Prostate gland (tissue), 2 donors: Measurements from ENCODE around the gene CHN1. TPM values are rescaled to one million over a fixed set of nuclear protein-coding genes. Genes with fewer than 3 reads are reported as not detected.

ENCODE experiments used
- DNase-seq: peaks from one replicate; pipeline ENCODE4 v3.0.0-alpha.2; 2019; ENCODE audit warnings: low spot score
- H3K27ac ChIP-seq, 2 donors: fragments of 200-600 bp; sonication (generic); 2 replicates each; pipeline ENCODE4 v1.5.1; 2017 to 2019
- H3K27me3 ChIP-seq: fragments of 200-600 bp; sonication (generic); replicated peaks from 2 replicates; pipeline ENCODE4 v1.5.1; 2019; ENCODE audit not compliant: insufficient read depth
- H3K36me3 ChIP-seq, 2 donors: fragments of 200-600 bp; sonication (generic); 1 replicate in 1 of 2; 2 replicates in 1 of 2; pipeline versions ENCODE4 v1.5.1 to v1.8.1; 2017 to 2019
- H3K4me1 ChIP-seq: fragments of 200-600 bp; sonication (generic); replicated peaks from 2 replicates; pipeline ENCODE4 v1.5.1; 2019
- H3K4me3 ChIP-seq, 2 donors: fragments of 200-600 bp; sonication (generic); 2 replicates each; pipeline ENCODE4 v1.5.1; 2017 to 2019
- H3K9me3 ChIP-seq: fragments of 200-600 bp; sonication (generic); 2 replicates; pipeline ENCODE4 v1.5.1; 2017
- CTCF ChIP-seq, 4 experiments: fragments of 200-600 bp in 2 of 4; fragments of 450-650 bp in 2 of 4; sonication (generic) in 2 of 4; IDR thresholded peaks; 1 replicate in 3 of 4; 2 replicates in 1 of 4; pipeline ENCODE4 v1.5.1; 2016 to 2019; ENCODE audit warnings: antibody characterized with exemption in 4 of 4, mild to moderate bottlenecking in 2 of 4, moderate library complexity in 2 of 4
- POLR2A ChIP-seq: fragments of 450-650 bp; IDR thresholded peaks from one replicate; pipeline ENCODE4 v1.6.1; 2016; ENCODE audit warnings: antibody characterized with exemption, mild to moderate bottlenecking
- POLR2AphosphoS5 ChIP-seq: sonication (generic); formaldehyde crosslinking; IDR thresholded peaks from one replicate; pipeline ENCODE4 v1.6.1; 2017; ENCODE audit warnings: antibody characterized with exemption
- WGBS: methylation state at CpG from one replicate; pipeline ENCODE4 v1.1.5; 2018; 5-methylcytosine and 5-hydroxymethylcytosine counted together
- intact Hi-C: fragments of 100-400 bp; cut with DNase I; formaldehyde crosslinking; loops from one replicate; pipeline ENCODE4 v1.14.2; 2022
- total RNA-seq, 2 donors: library from RNA; depleted of rRNA; stranded (reverse); fragments of >200 nt; gene quantifications; one replicate each; pipeline ENCODE4 v1.1.0, GENCODE V29; 2016

CHN1 gene
- total RNA-seq, 2 donors from 2014 or later = 7.8 to 20.1 TPM

GRCh38 chr2:174772472-174772801, 232.7 kb downstream of the CHN1 start:
- Histone ChIP-seq H3K4me3 (no peak overlapping the region), H3K27ac (no peak overlapping the region), H3K9me3 (no peaks in the 10 kb centered on the region), H3K4me1 (no peaks in the 10 kb centered on the region), H3K36me3 (no peaks in the 10 kb centered on the region), H3K27me3 (no peaks in the 10 kb centered on the region)
- intact Hi-C loops = no loop called here
- no peak for DNase-seq
- WGBS = 70% methylated on average over 5 of the region's 5 CpGs
- no peak for TF ChIP-seq POLR2AphosphoS5
- no peak for TF ChIP-seq CTCF (IDR thresholded peaks at IDR 0.05)
- no peak for TF ChIP-seq POLR2A

- no peaks in the 10 kb centered on the region for H3K27me3 ChIP-seq
- H3K4me3 ChIP-seq = no peak overlapping the region
- no peaks in the 10 kb centered on the region for H3K9me3 ChIP-seq
- peak; percentile 48 for DNase-seq
- no peak overlapping the region for H3K27ac ChIP-seq
- 32% methylated on average over 14 of the region's 14 CpGs for WGBS
- peak; percentile 40 to 84 (median 72) for TF ChIP-seq CTCF (IDR thresholded peaks at IDR 0.05)
- TF ChIP-seq POLR2A = no peak
- H3K36me3 ChIP-seq = no peaks in the 10 kb centered on the region
- H3K4me1 ChIP-seq = no peaks in the 10 kb centered on the region
- intact Hi-C loops = loop anchor here (1.0 kb wide), 1 partner anchor 214 kb away; no protein-coding TSS in a partner anchor
Measured at GRCh38 chr2:174771631-174772471, 233.3 kb downstream of the CHN1 start.

GRCh38 chr2:174771136-174771535, 234.0 kb downstream of the CHN1 start:
- Histone ChIP-seq H3K27me3 (no peaks in the 10 kb centered on the region), H3K4me1 (no peaks in the 10 kb centered on the region), H3K9me3 (no peaks in the 10 kb centered on the region), H3K4me3 (no peak overlapping the region), H3K27ac (no peak overlapping the region), H3K36me3 (no peaks in the 10 kb centered on the region)
- intact Hi-C loops = loop anchor here (1.0 kb wide), 1 partner anchor 215 kb away; no protein-coding TSS in a partner anchor
- TF ChIP-seq CTCF (IDR thresholded peaks at IDR 0.05) (no peak), POLR2AphosphoS5 (no peak), POLR2A (no peak)
- WGBS = 65% methylated on average over 3 of the region's 3 CpGs
- no peak for DNase-seq

- TF ChIP-seq CTCF (IDR thresholded peaks at IDR 0.05) = no peak
- TF ChIP-seq POLR2AphosphoS5 = no peak
- TF ChIP-seq POLR2A = no peak
Measured at GRCh38 chr2:174768557-174768956, 236.6 kb downstream of the CHN1 start.

GRCh38 chr2:174766271-174766670, 238.9 kb downstream of the CHN1 start:
- no peak overlapping the region for H3K4me3 ChIP-seq
- H3K27ac ChIP-seq = no peak overlapping the region
- no peaks in the 10 kb centered on the region for H3K36me3 ChIP-seq
- no peaks in the 10 kb centered on the region for H3K27me3 ChIP-seq
- WGBS = 48% methylated on average over 1 of the region's 1 CpG
- no peak for TF ChIP-seq CTCF (IDR thresholded peaks at IDR 0.05)
- no peak for TF ChIP-seq POLR2AphosphoS5
- no peak for TF ChIP-seq POLR2A
- intact Hi-C loops = no loop called here
- no peaks in the 10 kb centered on the region for H3K4me1 ChIP-seq
- DNase-seq = no peak
- H3K9me3 ChIP-seq = no peaks in the 10 kb centered on the region

More at GRCh38 chr2:174768557-174768956, 236.6 kb downstream of the CHN1 start:
- Histone ChIP-seq H3K4me3 (no peak overlapping the region), H3K4me1 (no peaks in the 10 kb centered on the region), H3K27me3 (no peaks in the 10 kb centered on the region), H3K27ac (no peak overlapping the region), H3K36me3 (no peaks in the 10 kb centered on the region), H3K9me3 (no peaks in the 10 kb centered on the region)
- WGBS = 82% methylated on average over 9 of the region's 9 CpGs
- DNase-seq = no peak
- intact Hi-C loops = no loop called here
